Loucy (cell line): ENCODE results near the gene SART3.

Experiments used
- CTCF ChIP-seq: fragments of 200-600 bp; sonication (generic); conservative IDR thresholded peaks from 2 replicates; pipeline ENCODE4 v1.5.1; 2014; ENCODE audit warnings: mild to moderate bottlenecking, antibody characterized with exemption, low read length
- EZH2phosphoT487 ChIP-seq: fragments of 200-600 bp; IDR thresholded peaks from 2 replicates; pipeline ENCODE4 v1.6.1; 2018; ENCODE audit warnings: antibody characterized with exemption, mild to moderate bottlenecking, moderate library complexity, borderline replicate concordance

- TF ChIP-seq CTCF: no peak
- no peak for TF ChIP-seq EZH2phosphoT487
Measured at GRCh38 chr12:108576660-108577234, 15.8 kb upstream of the SART3 start.
